H1 (cell line): Measurements from ENCODE around the gene STX7. TPM values are rescaled to one million over a fixed set of nuclear protein-coding genes. Genes with fewer than 3 reads are reported as not detected.

Source experiments
- CTCF ChIA-PET: fragments of 300-600 bp; sonication (Branson Sonifier 250); formaldehyde crosslinking; loops from one replicate; lab custom pipeline; 2021; ENCODE audit not compliant: partially characterized antibody; lab: Charles Lee
- POLR2A ChIA-PET: fragments of 300-600 bp; sonication (Branson Sonifier 250); formaldehyde crosslinking; loops from one replicate; lab custom pipeline; 2021; ENCODE audit warnings: inconsistent platforms; ENCODE audit not compliant: partially characterized antibody; lab: Charles Lee
- DNase-seq, 2 experiments: peaks; one replicate each; pipeline versions ENCODE4 v3.0.0 to v3.0.0-alpha.2; 2010 to 2022; ENCODE audit warnings: low spot score in 2 of 2, low read depth in 1 of 2, mixed read lengths in 1 of 2
- FAIRE-seq: peaks from 2 replicates; lab custom pipeline; 2011; peaks lifted over from hg19 to GRCh38; lab: Jason Lieb, UNC
- H2AFZ ChIP-seq: 2 replicates; pipeline ENCODE4 v1.8.1; 2012; ENCODE audit warnings: low read length, inconsistent platforms
- H2AK5ac ChIP-seq: 2 replicates; pipeline ENCODE4 v1.6.1; 2013; ENCODE audit warnings: low read depth, low read length
- H2BK120ac ChIP-seq: replicated peaks from 2 replicates; pipeline ENCODE3; 2013; ENCODE audit warnings: low read depth, low read length, inconsistent platforms
- H2BK12ac ChIP-seq: 2 replicates; pipeline ENCODE4 v1.6.1; 2013; ENCODE audit warnings: low read depth, low read length
- H2BK15ac ChIP-seq: 2 replicates; pipeline ENCODE4 v1.6.1; 2013; ENCODE audit warnings: low read length
- H2BK20ac ChIP-seq: 2 replicates; pipeline ENCODE4 v1.6.1; 2013; ENCODE audit warnings: low read length
- H2BK5ac ChIP-seq: 2 replicates; pipeline ENCODE4 v1.6.1; 2013; ENCODE audit warnings: low read depth, low read length
- H3K14ac ChIP-seq: 2 replicates; pipeline ENCODE4 v1.6.1; 2013; ENCODE audit warnings: inconsistent platforms; ENCODE audit not compliant: insufficient read length
- H3K18ac ChIP-seq: 2 replicates; pipeline ENCODE4 v1.6.1; 2013; ENCODE audit warnings: low read length; ENCODE audit errors: extremely low read depth
- H3K23ac ChIP-seq: 2 replicates; pipeline ENCODE4 v1.6.1; 2013; ENCODE audit warnings: inconsistent platforms; ENCODE audit not compliant: insufficient read length
- H3K23me2 ChIP-seq: 2 replicates; pipeline ENCODE4 v1.6.1; 2013; ENCODE audit warnings: low read depth, low read length
- H3K27ac ChIP-seq: 2 replicates; pipeline ENCODE4 v1.6.1; 2011; ENCODE audit warnings: low read depth, low read length, inconsistent platforms
- H3K27me3 ChIP-seq, 4 experiments: replicated peaks in 1 of 4; 1 replicate in 1 of 4; 2 replicates in 3 of 4; pipeline versions ENCODE4 v1.6.1 to v1.8.1; 2011 to 2013; ENCODE audit warnings: low read length in 3 of 4, mild to moderate bottlenecking in 3 of 4, inconsistent platforms in 2 of 4, mixed read lengths in 2 of 4, moderate library complexity in 1 of 4; ENCODE audit not compliant: control insufficient read depth in 3 of 4, insufficient read depth in 3 of 4; ENCODE audit errors: extremely low read depth in 1 of 4
- H3K36me3 ChIP-seq, 4 experiments: 2 replicates each; pipeline versions ENCODE4 v1.6.1 to v1.8.1; 2011 to 2013; ENCODE audit warnings: mild to moderate bottlenecking in 4 of 4, low read length in 3 of 4, moderate library complexity in 2 of 4, control low read depth in 1 of 4, inconsistent platforms in 1 of 4; ENCODE audit not compliant: insufficient read depth in 4 of 4, control insufficient read depth in 2 of 4
- H3K4ac ChIP-seq: replicated peaks from 2 replicates; pipeline ENCODE3; 2013; ENCODE audit warnings: low read length, low read depth, mixed read lengths, inconsistent platforms; ENCODE audit not compliant: insufficient read length
- H3K4me1 ChIP-seq, 4 experiments: replicated peaks in 1 of 4; 1 replicate in 1 of 4; 2 replicates in 3 of 4; pipeline versions ENCODE4 v1.6.1 to v1.8.1; 2011 to 2013; ENCODE audit warnings: low read length in 3 of 4, inconsistent platforms in 2 of 4, mixed read lengths in 1 of 4; ENCODE audit not compliant: insufficient read depth in 4 of 4, control insufficient read depth in 3 of 4
- H3K4me2 ChIP-seq, 2 experiments: 2 replicates each; pipeline versions ENCODE4 v1.6.1 to v1.8.1; 2011 to 2013; ENCODE audit warnings: low read depth in 2 of 2, low read length in 2 of 2, control low read depth in 1 of 2, inconsistent platforms in 1 of 2, mild to moderate bottlenecking in 1 of 2; ENCODE audit not compliant: insufficient read depth in 1 of 2
- H3K4me3 ChIP-seq, 4 experiments: fragments of 200-600, 300-600 bp in 1 of 4; sonication (generic), shearing (Covaris generic), sonication (Bioruptor Twin) in 1 of 4; 2 replicates each; pipeline versions ENCODE4 v1.5.1 to v1.8.1; 2011 to 2016; ENCODE audit warnings: low read length in 4 of 4, low read depth in 3 of 4, control low read depth in 2 of 4, inconsistent platforms in 2 of 4, mild to moderate bottlenecking in 2 of 4, mixed read lengths in 1 of 4, moderate library complexity in 1 of 4; ENCODE audit not compliant: insufficient read depth in 2 of 4; ENCODE audit errors: extremely low read depth in 1 of 4
- H3K56ac ChIP-seq: replicated peaks from 2 replicates; pipeline ENCODE3; 2013; ENCODE audit warnings: low read depth, mild to moderate bottlenecking, mixed read lengths, low read length, inconsistent platforms; ENCODE audit not compliant: insufficient read length
- H3K79me1 ChIP-seq: 2 replicates; pipeline ENCODE4 v1.6.1; 2013; ENCODE audit warnings: low read depth, low read length, control low read depth
- H3K79me2 ChIP-seq, 2 experiments: 2 replicates each; pipeline versions ENCODE4 v1.6.1 to v1.8.1; 2012 to 2013; ENCODE audit warnings: low read length in 2 of 2, mild to moderate bottlenecking in 2 of 2, inconsistent platforms in 1 of 2; ENCODE audit not compliant: insufficient read depth in 2 of 2, control insufficient read depth in 1 of 2
- H3K9ac ChIP-seq, 4 experiments: replicated peaks in 1 of 4; 1 replicate in 1 of 4; 2 replicates in 3 of 4; pipeline versions ENCODE4 v1.6.1 to v1.8.1; 2011 to 2013; ENCODE audit warnings: low read depth in 3 of 4, low read length in 3 of 4, control low read depth in 2 of 4, mild to moderate bottlenecking in 2 of 4, moderate library complexity in 2 of 4, inconsistent platforms in 1 of 4; ENCODE audit errors: extremely low read depth in 1 of 4
- H3K9me3 ChIP-seq, 2 experiments: 2 replicates each; pipeline versions ENCODE4 v1.6.1 to v1.8.1; 2012 to 2013; ENCODE audit warnings: mild to moderate bottlenecking in 2 of 2, moderate library complexity in 2 of 2, control low read depth in 1 of 2, inconsistent platforms in 1 of 2, low read depth in 1 of 2, low read length in 1 of 2, mixed read lengths in 1 of 2; ENCODE audit not compliant: insufficient read depth in 2 of 2
- H4K20me1 ChIP-seq, 2 experiments: replicated peaks in 1 of 2; 2 replicates each; pipeline versions ENCODE3 to v1.8.1; 2011 to 2013; ENCODE audit warnings: inconsistent platforms in 2 of 2, low read length in 2 of 2, mild to moderate bottlenecking in 1 of 2; ENCODE audit not compliant: insufficient read depth in 2 of 2, control insufficient read depth in 1 of 2
- H4K5ac ChIP-seq: 2 replicates; pipeline ENCODE4 v1.6.1; 2013; ENCODE audit warnings: low read length, low read depth, mixed read lengths, inconsistent platforms; ENCODE audit not compliant: insufficient read length
- H4K8ac ChIP-seq: 2 replicates; pipeline ENCODE4 v1.8.0; 2013; ENCODE audit warnings: mild to moderate bottlenecking, moderate library complexity, low read length, inconsistent platforms; ENCODE audit not compliant: insufficient read depth; ENCODE audit errors: extremely low read depth
- H4K91ac ChIP-seq: replicated peaks from 2 replicates; pipeline ENCODE3; 2013; ENCODE audit warnings: low read length, mixed read lengths, inconsistent platforms; ENCODE audit not compliant: insufficient read length
- WGBS, 2 experiments: shearing (Covaris generic) in 1 of 2; methylation state at CpG; one replicate each; pipeline versions ENCODE4 v1.1.6 to v1.1.7; 2013 to 2015; ENCODE audit warnings: low lambda C conversion rate in 2 of 2, mixed read lengths in 2 of 2, inconsistent platforms in 1 of 2, low coverage in 1 of 2, missing lambda C conversion rate in 1 of 2; ENCODE audit not compliant: insufficient replicate concordance in 2 of 2, insufficient coverage in 1 of 2, insufficient read length in 1 of 2; ENCODE audit errors: extremely low coverage in 1 of 2, missing lambda C conversion rate in 1 of 2; 5-methylcytosine and 5-hydroxymethylcytosine counted together
- polyA plus RNA-seq, 7 experiments: library from polyadenylated mRNA; depleted of rRNA in 3 of 7; stranded (reverse) in 5 of 7; unstranded in 2 of 7; fragments of >200 nt in 5 of 7; fragments of 200-250 nt in 2 of 7; gene quantifications; 1 replicate in 5 of 7; 2 replicates in 1 of 7; 4 replicates in 1 of 7; pipeline versions ENCODE4 v1.2.1 to v1.2.3, GENCODE V29; 2011 to 2013; ENCODE audit warnings: missing spikeins in 2 of 7, mixed read lengths in 2 of 7
- total RNA-seq: library from RNA; stranded (reverse); fragmentation: NEBNext Ultra II Directional; extraction: Animal tissue kit (Norgen Biotek cat#: 25700); gene quantifications from 2 replicates; pipeline ENCODE4 v1.2.1, GENCODE V29; 2021
- TF ChIP-seq, protein P1 (sequence below): IDR thresholded peaks from 2 replicates; pipeline ENCODE4 v1.6.1; 2012; ENCODE audit warnings: low read length, inconsistent platforms

STX7 gene
- total and polyA plus RNA-seq, 2 of the 8 experiments (the other 6 are each of a cell fraction or from before 2014, with no cell fraction given), result 5.7 to 27.9 TPM

DNA sequence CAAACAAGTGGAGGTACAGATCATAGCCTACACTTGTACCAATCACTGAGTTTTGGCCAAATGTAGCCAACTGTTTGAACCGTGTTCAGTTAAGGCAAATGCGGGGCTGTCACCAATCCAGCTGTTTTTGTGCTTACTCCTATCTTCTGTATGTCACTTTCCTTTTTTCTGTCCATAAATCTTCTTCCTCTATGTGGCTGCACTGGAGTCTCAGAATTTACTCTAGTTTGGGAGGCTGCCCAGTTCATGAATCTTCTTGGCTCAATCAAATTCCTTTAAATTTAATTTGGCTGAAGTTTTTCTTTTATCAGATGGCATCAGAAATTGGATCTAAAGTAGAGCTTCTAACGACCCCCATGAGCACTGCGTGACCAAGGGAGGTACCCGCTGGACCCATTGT, 11.7 kb upstream of the STX7 start:
- Histone ChIP-seq H2BK12ac (no peak overlapping the region), H3K23me2 (no peaks in the 10 kb centered on the region), H3K18ac (no peak overlapping the region), H3K4me1 (peaks cover 0 to 2% (median 0%) of the 10 kb centered on the region in 4 experiments; a peak in 2 of 7 replicates), H3K4me3 (no peak overlapping the region), H3K4me2 (no peak overlapping the region), H4K20me1 (no peaks in the 10 kb centered on the region), H3K9ac (no peak overlapping the region), H3K36me3 (no peaks in the 10 kb centered on the region), H2AFZ (no peak overlapping the region), H2BK15ac (no peak overlapping the region), H2BK20ac (no peak overlapping the region), H3K27ac (no peak overlapping the region), H3K9me3 (no peaks in the 10 kb centered on the region), H3K79me2 (no peaks in the 10 kb centered on the region), H3K23ac (no peak overlapping the region), H3K27me3 (no peaks in the 10 kb centered on the region), H3K4ac (no peak overlapping the region), H3K79me1 (no peaks in the 10 kb centered on the region), H2BK5ac (no peak overlapping the region), H3K56ac (no peak overlapping the region), H4K91ac (no peak overlapping the region), H4K5ac (no peak overlapping the region), H2BK120ac (no peak overlapping the region), H2AK5ac (no peak overlapping the region), H3K14ac (no peak overlapping the region), H4K8ac (no peak overlapping the region)
- TF ChIP-seq, protein P1, sequence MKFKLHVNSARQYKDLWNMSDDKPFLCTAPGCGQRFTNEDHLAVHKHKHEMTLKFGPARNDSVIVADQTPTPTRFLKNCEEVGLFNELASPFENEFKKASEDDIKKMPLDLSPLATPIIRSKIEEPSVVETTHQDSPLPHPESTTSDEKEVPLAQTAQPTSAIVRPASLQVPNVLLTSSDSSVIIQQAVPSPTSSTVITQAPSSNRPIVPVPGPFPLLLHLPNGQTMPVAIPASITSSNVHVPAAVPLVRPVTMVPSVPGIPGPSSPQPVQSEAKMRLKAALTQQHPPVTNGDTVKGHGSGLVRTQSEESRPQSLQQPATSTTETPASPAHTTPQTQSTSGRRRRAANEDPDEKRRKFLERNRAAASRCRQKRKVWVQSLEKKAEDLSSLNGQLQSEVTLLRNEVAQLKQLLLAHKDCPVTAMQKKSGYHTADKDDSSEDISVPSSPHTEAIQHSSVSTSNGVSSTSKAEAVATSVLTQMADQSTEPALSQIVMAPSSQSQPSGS, result no peak
- CTCF ChIA-PET, result interaction anchor here (0.8 to 2.3 kb wide), 4 partner anchors 10 to 301 kb away, joined by 3 to 5 read pairs (median 3); no protein-coding TSS in a partner anchor
- 91% methylated on average over 5 of the region's 5 CpGs; no CpG with 5 or more reads in 1 of the 2 experiments for WGBS, 2 experiments
- FAIRE-seq (no peak), DNase-seq (no peak)
- POLR2A ChIA-PET, result no interaction called here
